Measurements from ENCODE around the gene TRAF3IP1. TPM values are rescaled to one million over a fixed set of nuclear protein-coding genes. Genes with fewer than 3 reads are reported as not detected.

TRAF3IP1 gene
- total RNA-seq, 1 experiment from 2014 or later = 7.4 TPM

GRCh38 chr2:238408615-238409340 lies 88.5 kb downstream of the TRAF3IP1 start:
- DNase-seq (ENCODE audit: low spot score) = no peak

GRCh38 chr2:238409341-238410199 lies 89.3 kb downstream of the TRAF3IP1 start:
- no peak for DNase-seq (ENCODE audit: low spot score)

GRCh38 chr2:238412067-238412767 lies 91.9 kb downstream of the TRAF3IP1 start:
- no peak for DNase-seq (ENCODE audit: low spot score)

GRCh38 chr2:238413368-238413767 lies 93.0 kb downstream of the TRAF3IP1 start:
- no peak for DNase-seq (ENCODE audit: low spot score)

GRCh38 chr2:238415036-238415764 lies 94.9 kb downstream of the TRAF3IP1 start:
- DNase-seq (ENCODE audit: low spot score) = no peak

- no peak for DNase-seq (ENCODE audit: low spot score)
These were observed 95.6 kb downstream of the TRAF3IP1 start for GRCh38 chr2:238415893-238416292.

GRCh38 chr2:238418196-238418998 lies 98.1 kb downstream of the TRAF3IP1 start:
- DNase-seq (ENCODE audit: low spot score) = no peak

GRCh38 chr2:238418999-238419546 lies 98.8 kb downstream of the TRAF3IP1 start:
- no peak for DNase-seq (ENCODE audit: low spot score)

GRCh38 chr2:238420442-238420841 lies 100.1 kb downstream of the TRAF3IP1 start:
- no peak for DNase-seq (ENCODE audit: low spot score)

GRCh38 chr2:238420878-238421694 lies 100.8 kb downstream of the TRAF3IP1 start:
- no peak for DNase-seq (ENCODE audit: low spot score)

- no peak for DNase-seq (ENCODE audit: low spot score)
These were observed 101.3 kb downstream of the TRAF3IP1 start for GRCh38 chr2:238421695-238422035.

GRCh38 chr2:238422285-238422684 lies 102.0 kb downstream of the TRAF3IP1 start:
- DNase-seq (ENCODE audit: low spot score) = no peak

GRCh38 chr2:238422940-238423339 lies 102.6 kb downstream of the TRAF3IP1 start:
- no peak for DNase-seq (ENCODE audit: low spot score)

- no peak for DNase-seq (ENCODE audit: low spot score)
These were observed 103.4 kb downstream of the TRAF3IP1 start for GRCh38 chr2:238423561-238424312.

GRCh38 chr2:238424313-238424700 lies 104.0 kb downstream of the TRAF3IP1 start:
- DNase-seq (ENCODE audit: low spot score) = no peak

GRCh38 chr2:238425505-238425978 lies 105.2 kb downstream of the TRAF3IP1 start:
- no peak for DNase-seq (ENCODE audit: low spot score)

GRCh38 chr2:238425979-238426567 lies 105.8 kb downstream of the TRAF3IP1 start:
- peak; percentile 35 for DNase-seq (ENCODE audit: low spot score)
